ENCODE data around the gene RAP1GAP2.

DNA sequence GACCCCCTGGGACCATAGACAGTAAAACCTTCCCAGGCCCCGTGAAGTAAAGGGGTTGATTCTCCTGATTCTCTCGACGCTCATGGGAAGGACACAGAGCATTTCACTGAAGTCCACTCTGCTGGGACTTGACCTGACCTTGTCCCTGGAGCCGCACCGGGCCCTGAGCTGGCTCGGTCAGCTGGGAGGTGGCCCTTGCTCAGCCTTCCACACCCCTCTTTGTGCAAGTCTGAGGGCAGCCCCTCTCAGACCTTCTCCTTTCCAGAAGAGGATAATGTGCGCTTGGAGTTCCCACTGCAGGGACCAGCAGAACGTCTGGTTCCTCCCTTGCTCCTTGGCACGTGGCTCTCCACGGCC is 115.5 kb downstream of the RAP1GAP2 start:
- TF ChIP-seq ZFP3 (CRISPR knock-in tag; IDR thresholded peaks at IDR 0.05) (no peak), CREB5 (CRISPR knock-in tag; IDR thresholded peaks at IDR 0.05; ENCODE audit: low read depth) (no peak), ZC3H10 (CRISPR knock-in tag; IDR thresholded peaks at IDR 0.05) (no peak), CSDC2 (CRISPR knock-in tag; IDR thresholded peaks at IDR 0.05) (no peak), BACH2 (CRISPR knock-in tag; IDR thresholded peaks at IDR 0.05; ENCODE audit: borderline replicate concordance) (no peak)
